SK-N-SH treated with all-trans-retinoic acid at 6 μM for 48 hours (cell line): ENCODE data around the gene PRKD2.

Source experiments
- ARNTL ChIP-seq: fragments of 450-650 bp; formaldehyde crosslinking; IDR thresholded peaks from 2 replicates; pipeline ENCODE4 v1.5.0; 2020; ENCODE audit warnings: low read depth, mild to moderate bottlenecking, moderate library complexity, borderline replicate concordance
- BACH2 ChIP-seq: fragments of 250-450 bp; sonication (Bioruptor Pico); IDR thresholded peaks from 2 replicates; pipeline ENCODE4 v1.9.0; 2021; ENCODE audit warnings: mild to moderate bottlenecking, borderline replicate concordance
- ISL1 ChIP-seq: fragments of 250-450 bp; sonication (Bioruptor Pico); IDR thresholded peaks from 2 replicates; pipeline ENCODE4 v2.1.2; 2022; ENCODE audit warnings: mild to moderate bottlenecking, moderate library complexity
- OSR1 ChIP-seq: fragments of 250-450 bp; sonication (Bioruptor Pico); IDR thresholded peaks from 2 replicates; pipeline ENCODE4 v1.8.0; 2022; ENCODE audit warnings: moderate library complexity, mild to moderate bottlenecking, inconsistent platforms
- TF ChIP-seq, protein P1 (sequence below): fragments of 250-450 bp; sonication (Bioruptor Pico); IDR thresholded peaks from 2 replicates; pipeline ENCODE4 v1.5.1; 2020; ENCODE audit warnings: low read depth, mild to moderate bottlenecking, moderate library complexity
- TF ChIP-seq, protein P2 (sequence below): fragments of 250-450 bp; sonication (Bioruptor Pico); IDR thresholded peaks from 2 replicates; pipeline ENCODE4 v1.5.0; 2020; ENCODE audit warnings: mild to moderate bottlenecking, moderate library complexity

DNA sequence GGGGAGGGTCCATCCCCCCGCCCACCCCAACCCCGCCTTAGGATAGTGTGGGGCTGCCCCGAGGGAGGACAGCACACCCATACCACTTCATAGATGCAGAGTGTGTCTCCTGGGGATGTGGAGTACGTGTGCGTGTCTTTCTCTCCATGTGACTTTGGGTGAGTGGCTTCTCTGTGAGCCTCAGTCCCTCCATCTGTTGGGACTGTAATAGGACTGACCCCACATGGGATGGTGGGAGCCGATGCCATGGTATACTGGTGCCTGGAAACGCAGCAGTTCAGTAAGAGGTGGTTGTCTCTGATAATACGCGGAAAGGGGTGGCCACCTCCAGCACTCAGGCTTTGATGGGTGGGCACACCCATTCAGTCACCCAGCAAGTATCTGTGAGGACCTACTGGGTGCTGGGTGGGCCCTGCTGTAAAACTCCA, 816 bp upstream of the PRKD2 start:
- TF ChIP-seq ISL1 (no peak), ARNTL (CRISPR knock-in tag) (no peak), OSR1 (CRISPR knock-in tag) (no peak), BACH2 (no peak)
- TF ChIP-seq, protein P1, sequence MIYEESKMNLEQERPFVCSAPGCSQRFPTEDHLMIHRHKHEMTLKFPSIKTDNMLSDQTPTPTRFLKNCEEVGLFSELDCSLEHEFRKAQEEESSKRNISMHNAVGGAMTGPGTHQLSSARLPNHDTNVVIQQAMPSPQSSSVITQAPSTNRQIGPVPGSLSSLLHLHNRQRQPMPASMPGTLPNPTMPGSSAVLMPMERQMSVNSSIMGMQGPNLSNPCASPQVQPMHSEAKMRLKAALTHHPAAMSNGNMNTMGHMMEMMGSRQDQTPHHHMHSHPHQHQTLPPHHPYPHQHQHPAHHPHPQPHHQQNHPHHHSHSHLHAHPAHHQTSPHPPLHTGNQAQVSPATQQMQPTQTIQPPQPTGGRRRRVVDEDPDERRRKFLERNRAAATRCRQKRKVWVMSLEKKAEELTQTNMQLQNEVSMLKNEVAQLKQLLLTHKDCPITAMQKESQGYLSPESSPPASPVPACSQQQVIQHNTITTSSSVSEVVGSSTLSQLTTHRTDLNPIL (CRISPR knock-in tag) = no peak
- TF ChIP-seq, protein P2, sequence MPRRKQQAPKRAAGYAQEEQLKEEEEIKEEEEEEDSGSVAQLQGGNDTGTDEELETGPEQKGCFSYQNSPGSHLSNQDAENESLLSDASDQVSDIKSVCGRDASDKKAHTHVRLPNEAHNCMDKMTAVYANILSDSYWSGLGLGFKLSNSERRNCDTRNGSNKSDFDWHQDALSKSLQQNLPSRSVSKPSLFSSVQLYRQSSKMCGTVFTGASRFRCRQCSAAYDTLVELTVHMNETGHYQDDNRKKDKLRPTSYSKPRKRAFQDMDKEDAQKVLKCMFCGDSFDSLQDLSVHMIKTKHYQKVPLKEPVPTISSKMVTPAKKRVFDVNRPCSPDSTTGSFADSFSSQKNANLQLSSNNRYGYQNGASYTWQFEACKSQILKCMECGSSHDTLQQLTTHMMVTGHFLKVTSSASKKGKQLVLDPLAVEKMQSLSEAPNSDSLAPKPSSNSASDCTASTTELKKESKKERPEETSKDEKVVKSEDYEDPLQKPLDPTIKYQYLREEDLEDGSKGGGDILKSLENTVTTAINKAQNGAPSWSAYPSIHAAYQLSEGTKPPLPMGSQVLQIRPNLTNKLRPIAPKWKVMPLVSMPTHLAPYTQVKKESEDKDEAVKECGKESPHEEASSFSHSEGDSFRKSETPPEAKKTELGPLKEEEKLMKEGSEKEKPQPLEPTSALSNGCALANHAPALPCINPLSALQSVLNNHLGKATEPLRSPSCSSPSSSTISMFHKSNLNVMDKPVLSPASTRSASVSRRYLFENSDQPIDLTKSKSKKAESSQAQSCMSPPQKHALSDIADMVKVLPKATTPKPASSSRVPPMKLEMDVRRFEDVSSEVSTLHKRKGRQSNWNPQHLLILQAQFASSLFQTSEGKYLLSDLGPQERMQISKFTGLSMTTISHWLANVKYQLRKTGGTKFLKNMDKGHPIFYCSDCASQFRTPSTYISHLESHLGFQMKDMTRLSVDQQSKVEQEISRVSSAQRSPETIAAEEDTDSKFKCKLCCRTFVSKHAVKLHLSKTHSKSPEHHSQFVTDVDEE (CRISPR knock-in tag) = no peak
